HepG2 (cell line): ENCODE results near the gene EXPH5.

Experiments used
- ATF3 ChIP-seq: sonication (generic); formaldehyde crosslinking; IDR thresholded peaks from 2 replicates; pipeline ENCODE4 v1.4.0; 2020; ENCODE audit warnings: missing genetic modification reagents
- CTCF ChIP-seq: sonication (generic); formaldehyde crosslinking; IDR thresholded peaks from 2 replicates; pipeline ENCODE4 v1.5.0; 2020; ENCODE audit warnings: mild to moderate bottlenecking, missing genetic modification reagents, moderate library complexity
- HOXA9 ChIP-seq: sonication (generic); formaldehyde crosslinking; IDR thresholded peaks from 2 replicates; pipeline ENCODE4 v1.8.1; 2022; ENCODE audit warnings: missing genetic modification reagents, mild to moderate bottlenecking, moderate library complexity, borderline replicate concordance
- PAXIP1 ChIP-seq: sonication (generic); formaldehyde crosslinking; conservative IDR thresholded peaks from 2 replicates; pipeline ENCODE4 v1.4.0; 2020; ENCODE audit warnings: mild to moderate bottlenecking, missing genetic modification reagents, moderate library complexity
- RAD21 ChIP-seq: fragments of 450-650 bp; formaldehyde crosslinking; IDR thresholded peaks from 2 replicates; pipeline ENCODE4 v1.5.0; 2020; ENCODE audit warnings: mild to moderate bottlenecking
- SKI ChIP-seq: fragments of 450-650 bp; IDR thresholded peaks from one replicate; pipeline ENCODE4 v1.6.1; 2018; ENCODE audit warnings: mild to moderate bottlenecking; ENCODE audit not compliant: partially characterized antibody
- SNAPC4 ChIP-seq: sonication (generic); formaldehyde crosslinking; IDR thresholded peaks from 2 replicates; pipeline ENCODE4 v1.4.0; 2020; ENCODE audit warnings: mild to moderate bottlenecking, missing genetic modification reagents
- THAP7 ChIP-seq: sonication (generic); formaldehyde crosslinking; IDR thresholded peaks from 2 replicates; pipeline ENCODE4 v1.8.1; 2023; ENCODE audit warnings: mild to moderate bottlenecking, missing genetic modification reagents
- USF2 ChIP-seq, 2 experiments: sonication (generic) in 1 of 2; formaldehyde crosslinking in 1 of 2; IDR thresholded peaks; 2 replicates each; pipeline versions ENCODE4 v1.5.1 to v1.6.1; 2011 to 2020; ENCODE audit warnings: borderline replicate concordance in 1 of 2, low read depth in 1 of 2, low read length in 1 of 2, mild to moderate bottlenecking in 1 of 2, missing genetic modification reagents in 1 of 2, moderate library complexity in 1 of 2
- ZFP36 ChIP-seq: fragments of 150-350 bp; IDR thresholded peaks from 2 replicates; pipeline ENCODE4 v1.6.1; 2018; ENCODE audit warnings: borderline replicate concordance, low read length, low read depth; ENCODE audit not compliant: partially characterized antibody
- ZFP91 ChIP-seq: sonication (generic); formaldehyde crosslinking; IDR thresholded peaks from 2 replicates; pipeline ENCODE4 v1.9.0; 2022; ENCODE audit warnings: missing genetic modification reagents, mild to moderate bottlenecking, borderline replicate concordance
- ZSCAN22 ChIP-seq: sonication (generic); formaldehyde crosslinking; IDR thresholded peaks from 2 replicates; pipeline ENCODE4 v1.4.0; 2020; ENCODE audit warnings: mild to moderate bottlenecking, missing genetic modification reagents

GRCh38 chr11:108494182-108494581, 99.4 kb downstream of the EXPH5 start:
- TF ChIP-seq ZFP36 (no peak), THAP7 (no peak), ATF3 (CRISPR knock-in tag) (no peak), CTCF (CRISPR knock-in tag) (no peak), ZSCAN22 (CRISPR knock-in tag) (no peak), ZFP91 (CRISPR knock-in tag) (no peak), PAXIP1 (no peak), SKI (no peak), HOXA9 (CRISPR knock-in tag) (no peak), USF2 (IDR thresholded peaks at IDR 0.05; ENCODE audit: low read depth, low read length) (no peak), USF2 (CRISPR knock-in tag; IDR thresholded peaks at IDR 0.05; ENCODE audit: borderline replicate concordance) (no peak), RAD21 (no peak), SNAPC4 (CRISPR knock-in tag) (no peak)
